ENCODE measurements around the gene PRKAR1A. TPM values are rescaled to one million over a fixed set of nuclear protein-coding genes. Genes with fewer than 3 reads are reported as not detected.

Gene PRKAR1A
- total RNA-seq, 1 experiment from 2014 or later = 174 TPM

- in situ Hi-C loops (cut with HindIII; ENCODE audit: low pct_unique_long_range_greater_than_20kb, low sequenced_read_pairs) = no loop called here
- Histone ChIP-seq H3K27me3 (ENCODE audit: control insufficient read depth, insufficient read depth, low read length) (peaks cover 7% of the 10 kb centered on the region), H3K9me3 (ENCODE audit: control insufficient read depth, insufficient read depth, low read depth, low read length) (no peaks in the 10 kb centered on the region), H3K4me1 (ENCODE audit: control insufficient read depth, insufficient read depth, low read length) (no peaks in the 10 kb centered on the region), H3K36me3 (ENCODE audit: control insufficient read depth, insufficient read depth, low read length) (no peaks in the 10 kb centered on the region), H3K4me3 (ENCODE audit: low read depth in 2 of 2, low read length in 2 of 2) (no peak overlapping the region), H3K27ac (ENCODE audit: low read length) (no peak overlapping the region)
- CTCF ChIA-PET = no interaction called here
- BruUV-seq (replicated peaks) = no TSS peak
- intact Hi-C loops (cut with micrococcal nuclease; ENCODE audit: unreplicated experiment) = no loop called here
- DNase-seq (ENCODE audit: low read depth, low spot score) (no peak), ATAC-seq (no peak)
- TF ChIP-seq POLR2AphosphoS5 (IDR thresholded peaks at IDR 0.05; ENCODE audit: low read depth, low read length) (no peak), TCF7L2 (IDR thresholded peaks at IDR 0.05; ENCODE audit: low read depth, low read length) (no peak), SIN3A (IDR thresholded peaks at IDR 0.05; ENCODE audit: borderline replicate concordance, insufficient read depth, low read depth, low read length) (no peak), CTCF (IDR thresholded peaks at IDR 0.05) (no peak), REST (IDR thresholded peaks at IDR 0.05; ENCODE audit: insufficient read depth in 1 of 2, low read depth in 2 of 2, low read length in 1 of 2) (no peak)
- POLR2A ChIA-PET = no interaction called here
These were observed 84.2 kb downstream of the PRKAR1A start for GRCh38 chr17:68596411-68596945.

- DNase-seq (ENCODE audit: low read depth, low spot score) = no peak
- ChIA-PET POLR2A (no interaction called here), CTCF (no interaction called here)
- Histone ChIP-seq H3K27me3 (ENCODE audit: control insufficient read depth, insufficient read depth, low read length) (peaks cover 16% of the 10 kb centered on the region), H3K27ac (ENCODE audit: low read length) (no peak overlapping the region), H3K4me1 (ENCODE audit: control insufficient read depth, insufficient read depth, low read length) (no peaks in the 10 kb centered on the region), H3K4me3 (ENCODE audit: low read depth in 2 of 2, low read length in 2 of 2) (no peak overlapping the region), H3K36me3 (ENCODE audit: control insufficient read depth, insufficient read depth, low read length) (no peaks in the 10 kb centered on the region), H3K9me3 (ENCODE audit: control insufficient read depth, insufficient read depth, low read depth, low read length) (no peaks in the 10 kb centered on the region)
- no TSS peak for BruUV-seq (replicated peaks)
- in situ Hi-C loops (cut with HindIII; ENCODE audit: low pct_unique_long_range_greater_than_20kb, low sequenced_read_pairs) (no loop called here), intact Hi-C loops (cut with micrococcal nuclease; ENCODE audit: unreplicated experiment) (no loop called here)
- TF ChIP-seq SIN3A (IDR thresholded peaks at IDR 0.05; ENCODE audit: borderline replicate concordance, insufficient read depth, low read depth, low read length) (no peak), CTCF (IDR thresholded peaks at IDR 0.05) (no peak), TCF7L2 (IDR thresholded peaks at IDR 0.05; ENCODE audit: low read depth, low read length) (no peak), REST (IDR thresholded peaks at IDR 0.05; ENCODE audit: insufficient read depth in 1 of 2, low read depth in 2 of 2, low read length in 1 of 2) (no peak), POLR2AphosphoS5 (IDR thresholded peaks at IDR 0.05; ENCODE audit: low read depth, low read length) (no peak)
- no peak for ATAC-seq
These were observed 85.8 kb downstream of the PRKAR1A start for GRCh38 chr17:68598074-68598473.
